SK-N-SH (cell line): ENCODE data around the gene PRR18. TPM values are rescaled to one million over a fixed set of nuclear protein-coding genes. Genes with fewer than 3 reads are reported as not detected.

Source experiments
- CTCF ChIA-PET: fragments of 300-600, 350-600 bp; formaldehyde crosslinking; extraction: SDS; loops from one replicate; lab custom pipeline; 2021; lab: Yijun Ruan, JAX
- POLR2A ChIA-PET: fragments of 350-600 bp; sonication (Branson Sonifier 250); formaldehyde crosslinking; extraction: SDS; loops from one replicate; lab custom pipeline; 2020; ENCODE audit warnings: antibody characterized with exemption, inconsistent platforms; lab: Yijun Ruan, JAX
- DNase-seq: peaks from one replicate; pipeline ENCODE4 v3.0.0; 2012
- H2AFZ ChIP-seq: fragments of 200-600 bp; sonication (generic); 2 replicates; pipeline ENCODE4 v1.8.1; 2016; ENCODE audit warnings: antibody characterized with exemption, mild to moderate bottlenecking, low read depth
- H3F3A ChIP-seq: fragments of 200-600 bp; sonication (generic); replicated peaks from 2 replicates; pipeline ENCODE3; 2016; ENCODE audit warnings: antibody characterized with exemption, mild to moderate bottlenecking; ENCODE audit not compliant: insufficient read depth
- H3K27ac ChIP-seq, 2 experiments: fragments of 200-500 bp in 1 of 2; fragments of 200-600 bp in 1 of 2; sonication (Bioruptor generic) in 1 of 2; sonication (generic), shearing (Covaris generic) in 1 of 2; 2 replicates each; pipeline versions ENCODE4 v1.5.1 to v1.6.1; 2014 to 2016; ENCODE audit warnings: low read depth in 2 of 2, inconsistent platforms in 1 of 2, low read length in 1 of 2, mild to moderate bottlenecking in 1 of 2, mixed read lengths in 1 of 2
- H3K27me3 ChIP-seq: fragments of 200-600 bp; sonication (generic), shearing (Covaris generic); 2 replicates; pipeline ENCODE4 v1.6.1; 2016; ENCODE audit warnings: mixed run types; ENCODE audit not compliant: insufficient read depth
- H3K36me3 ChIP-seq, 2 experiments: fragments of 200-500 bp in 1 of 2; fragments of 200-600 bp in 1 of 2; sonication (Bioruptor generic) in 1 of 2; sonication (generic) in 1 of 2; replicated peaks in 1 of 2; 2 replicates each; pipeline versions ENCODE3 to v1.5.1; 2014 to 2016; ENCODE audit warnings: low read length in 1 of 2, mild to moderate bottlenecking in 1 of 2; ENCODE audit not compliant: insufficient read depth in 2 of 2, control insufficient read depth in 1 of 2
- H3K4me1 ChIP-seq, 2 experiments: fragments of 200-500 bp in 1 of 2; fragments of 200-600 bp in 1 of 2; sonication (Bioruptor generic) in 1 of 2; sonication (generic), shearing (Covaris generic) in 1 of 2; 2 replicates each; pipeline versions ENCODE4 v1.5.1 to v1.6.1; 2014 to 2016; ENCODE audit warnings: low read depth in 1 of 2, low read length in 1 of 2, mixed run types in 1 of 2; ENCODE audit not compliant: insufficient read depth in 2 of 2, control insufficient read depth in 1 of 2
- H3K4me2 ChIP-seq: fragments of 200-600 bp; sonication (generic), shearing (Covaris generic); 2 replicates; pipeline ENCODE4 v1.6.1; 2017; ENCODE audit warnings: mixed run types
- H3K4me3 ChIP-seq, 2 experiments: fragments of 200-500 bp in 1 of 2; fragments of 200-600 bp in 1 of 2; sonication (Bioruptor generic) in 1 of 2; sonication (generic), shearing (Covaris generic) in 1 of 2; 2 replicates each; pipeline versions ENCODE4 v1.5.1 to v1.8.1; 2014 to 2016; ENCODE audit warnings: low read depth in 2 of 2, inconsistent platforms in 1 of 2, low read length in 1 of 2, mild to moderate bottlenecking in 1 of 2, mixed read lengths in 1 of 2, moderate library complexity in 1 of 2
- H3K79me2 ChIP-seq: fragments of 200-600 bp; sonication (generic); 2 replicates; pipeline ENCODE4 v1.8.1; 2017; ENCODE audit warnings: mild to moderate bottlenecking; ENCODE audit not compliant: insufficient read depth
- H3K9ac ChIP-seq: fragments of 200-600 bp; sonication (generic); 2 replicates; pipeline ENCODE4 v1.6.1; 2017; ENCODE audit warnings: mixed run types
- H3K9me2 ChIP-seq: fragments of 200-600 bp; sonication (generic); 2 replicates; pipeline ENCODE4 v1.6.1; 2017; ENCODE audit warnings: mixed run types
- H3K9me3 ChIP-seq: fragments of 200-600 bp; sonication (generic); 2 replicates; pipeline ENCODE4 v1.6.1; 2017; ENCODE audit warnings: mixed run types, mild to moderate bottlenecking, moderate library complexity
- H4K20me1 ChIP-seq: fragments of 200-600 bp; sonication (generic); 2 replicates; pipeline ENCODE4 v1.6.1; 2017; ENCODE audit warnings: mild to moderate bottlenecking, mixed run types; ENCODE audit not compliant: insufficient read depth
- CHD2 ChIP-seq: fragments of 150-350 bp; IDR thresholded peaks from 2 replicates; pipeline ENCODE4 v1.6.1; 2018; ENCODE audit warnings: low read length; ENCODE audit not compliant: partially characterized antibody
- ELF1 ChIP-seq: IDR thresholded peaks from 2 replicates; pipeline ENCODE4 v1.4.0; 2012
- FOSL2 ChIP-seq: IDR thresholded peaks from 2 replicates; pipeline ENCODE4 v1.4.0; 2012; ENCODE audit warnings: low read depth, mild to moderate bottlenecking, moderate library complexity, borderline replicate concordance
- GATA2 ChIP-seq: sonication (generic); formaldehyde crosslinking; IDR thresholded peaks from 2 replicates; pipeline ENCODE4 v1.5.0; 2020; ENCODE audit warnings: mild to moderate bottlenecking, missing genetic modification reagents
- IRF3 ChIP-seq: fragments of 150-350 bp; IDR thresholded peaks from 2 replicates; pipeline ENCODE4 v1.6.1; 2016; ENCODE audit warnings: mild to moderate bottlenecking, low read depth, low read length
- JUND ChIP-seq: IDR thresholded peaks from 2 replicates; pipeline ENCODE4 v1.4.0; 2012
- MXI1 ChIP-seq: IDR thresholded peaks from 2 replicates; pipeline ENCODE4 v1.6.1; 2012; ENCODE audit warnings: mild to moderate bottlenecking, low read depth, low read length, improper control_type of control experiment
- RAD21 ChIP-seq: IDR thresholded peaks from 2 replicates; pipeline ENCODE4 v1.6.1; 2012; ENCODE audit warnings: mild to moderate bottlenecking, low read length
- TCF12 ChIP-seq: IDR thresholded peaks from 2 replicates; pipeline ENCODE4 v1.4.0; 2012
- TEAD4 ChIP-seq: IDR thresholded peaks from 2 replicates; pipeline ENCODE4 v1.4.0; 2012; ENCODE audit warnings: mild to moderate bottlenecking, borderline replicate concordance; ENCODE audit not compliant: insufficient read depth
- USF2 ChIP-seq: fragments of 150-350 bp; IDR thresholded peaks from 2 replicates; pipeline ENCODE4 v1.6.1; 2017; ENCODE audit warnings: antibody characterized with exemption, low read length, low read depth, borderline replicate concordance
- YY1 ChIP-seq: IDR thresholded peaks from 2 replicates; pipeline ENCODE4 v1.4.0; 2012; ENCODE audit warnings: low read depth, mild to moderate bottlenecking
- WGBS: methylation state at CpG from one replicate; pipeline ENCODE4 v1.1.6; 2017; ENCODE audit warnings: low lambda C conversion rate; 5-methylcytosine and 5-hydroxymethylcytosine counted together
- polyA plus RNA-seq, 3 experiments: library from polyadenylated mRNA; depleted of rRNA; stranded (reverse); fragments of >200 nt; gene quantifications; 2 replicates each; pipeline ENCODE4 v1.2.3, GENCODE V29; 2012
- TF ChIP-seq, protein P1 (sequence below): IDR thresholded peaks from 2 replicates; pipeline ENCODE4 v1.6.1; 2012; ENCODE audit warnings: mild to moderate bottlenecking, low read depth, low read length, moderate library complexity

The PRR18 gene
- polyA plus RNA-seq, 1 of the 3 experiments (the other 2 are of a cell fraction), result 0.02 TPM

DNA sequence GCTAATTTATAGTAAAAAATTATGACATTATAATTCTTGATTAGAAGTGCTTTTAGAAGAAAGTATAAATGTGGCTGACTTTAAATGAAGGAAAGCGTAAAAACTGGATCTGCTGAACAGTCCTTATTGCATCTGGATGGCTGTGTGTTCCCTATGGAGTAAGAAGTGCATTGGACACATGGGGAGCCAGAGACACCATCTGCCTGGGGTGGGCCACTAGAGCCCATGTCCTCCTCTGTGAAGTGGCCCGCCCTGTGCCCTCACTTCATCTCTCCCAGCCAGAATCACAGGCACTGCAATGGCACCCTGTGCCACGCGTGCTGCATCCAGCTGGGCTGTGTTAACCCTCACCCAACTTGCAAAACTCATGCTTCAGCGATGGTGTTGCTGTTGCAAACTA is 47.4 kb upstream of the PRR18 start:
- Histone ChIP-seq H3K27ac (no peak overlapping the region), H3K9me3 (no peaks in the 10 kb centered on the region), H3F3A (no peaks in the 10 kb centered on the region), H3K4me1 (peaks cover 0 to 2% of the 10 kb centered on the region in 2 experiments; a peak in 1 of 4 replicates), H3K4me3 (no peak overlapping the region), H3K9me2 (no peaks in the 10 kb centered on the region), H2AFZ (no peak overlapping the region), H4K20me1 (no peaks in the 10 kb centered on the region), H3K36me3 (no peaks in the 10 kb centered on the region), H3K79me2 (no peaks in the 10 kb centered on the region), H3K27me3 (no peaks in the 10 kb centered on the region; the same call in 1 of the 2 replicates), H3K4me2 (no peak overlapping the region), H3K9ac (no peak overlapping the region)
- ChIA-PET CTCF (interaction anchor here (1.1 kb wide), 1 partner anchor 26 kb away, joined by 6 read pairs; no protein-coding TSS in a partner anchor), POLR2A (no interaction called here)
- no peak for DNase-seq
- TF ChIP-seq ELF1 (no peak), RAD21 (no peak), TEAD4 (no peak), JUND (no peak), USF2 (no peak), FOSL2 (no peak), IRF3 (no peak), YY1 (no peak), CHD2 (no peak)
- TF ChIP-seq, protein P1, sequence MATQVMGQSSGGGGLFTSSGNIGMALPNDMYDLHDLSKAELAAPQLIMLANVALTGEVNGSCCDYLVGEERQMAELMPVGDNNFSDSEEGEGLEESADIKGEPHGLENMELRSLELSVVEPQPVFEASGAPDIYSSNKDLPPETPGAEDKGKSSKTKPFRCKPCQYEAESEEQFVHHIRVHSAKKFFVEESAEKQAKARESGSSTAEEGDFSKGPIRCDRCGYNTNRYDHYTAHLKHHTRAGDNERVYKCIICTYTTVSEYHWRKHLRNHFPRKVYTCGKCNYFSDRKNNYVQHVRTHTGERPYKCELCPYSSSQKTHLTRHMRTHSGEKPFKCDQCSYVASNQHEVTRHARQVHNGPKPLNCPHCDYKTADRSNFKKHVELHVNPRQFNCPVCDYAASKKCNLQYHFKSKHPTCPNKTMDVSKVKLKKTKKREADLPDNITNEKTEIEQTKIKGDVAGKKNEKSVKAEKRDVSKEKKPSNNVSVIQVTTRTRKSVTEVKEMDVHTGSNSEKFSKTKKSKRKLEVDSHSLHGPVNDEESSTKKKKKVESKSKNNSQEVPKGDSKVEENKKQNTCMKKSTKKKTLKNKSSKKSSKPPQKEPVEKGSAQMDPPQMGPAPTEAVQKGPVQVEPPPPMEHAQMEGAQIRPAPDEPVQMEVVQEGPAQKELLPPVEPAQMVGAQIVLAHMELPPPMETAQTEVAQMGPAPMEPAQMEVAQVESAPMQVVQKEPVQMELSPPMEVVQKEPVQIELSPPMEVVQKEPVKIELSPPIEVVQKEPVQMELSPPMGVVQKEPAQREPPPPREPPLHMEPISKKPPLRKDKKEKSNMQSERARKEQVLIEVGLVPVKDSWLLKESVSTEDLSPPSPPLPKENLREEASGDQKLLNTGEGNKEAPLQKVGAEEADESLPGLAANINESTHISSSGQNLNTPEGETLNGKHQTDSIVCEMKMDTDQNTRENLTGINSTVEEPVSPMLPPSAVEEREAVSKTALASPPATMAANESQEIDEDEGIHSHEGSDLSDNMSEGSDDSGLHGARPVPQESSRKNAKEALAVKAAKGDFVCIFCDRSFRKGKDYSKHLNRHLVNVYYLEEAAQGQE, result no peak
- WGBS, result 25% methylated on average over 5 of the region's 5 CpGs

GRCh38 chr6:166354965-166355364 is 46.8 kb upstream of the PRR18 start:
- Histone ChIP-seq H3K9me3 (no peaks in the 10 kb centered on the region), H3K79me2 (no peaks in the 10 kb centered on the region), H3K4me1 (no peaks in the 10 kb centered on the region), H3K27me3 (no peaks in the 10 kb centered on the region; the same call in 1 of the 2 replicates), H3K9ac (no peak overlapping the region), H3K27ac (no peak overlapping the region), H3K9me2 (no peaks in the 10 kb centered on the region), H4K20me1 (no peaks in the 10 kb centered on the region), H3K36me3 (no peaks in the 10 kb centered on the region), H3K4me2 (no peak overlapping the region), H3F3A (no peaks in the 10 kb centered on the region), H3K4me3 (no peak overlapping the region), H2AFZ (no peak overlapping the region)
- CTCF ChIA-PET, result interaction anchor here (1.1 kb wide), 1 partner anchor 26 kb away, joined by 6 read pairs; no protein-coding TSS in a partner anchor
- POLR2A ChIA-PET, result no interaction called here
- TF ChIP-seq MXI1 (no peak), GATA2 (CRISPR knock-in tag) (no peak), TCF12 (no peak), FOSL2 (no peak)
- DNase-seq, result no peak
- 86% methylated on average over 4 of the region's 4 CpGs for WGBS
